SK-N-SH (cell line): ENCODE results near the gene ERCC6L. TPM values are rescaled to one million over a fixed set of nuclear protein-coding genes. Genes with fewer than 3 reads are reported as not detected.

Experiments used
- CTCF ChIA-PET: fragments of 300-600, 350-600 bp; formaldehyde crosslinking; extraction: SDS; loops from one replicate; lab custom pipeline; 2021; lab: Yijun Ruan, JAX
- POLR2A ChIA-PET: fragments of 350-600 bp; sonication (Branson Sonifier 250); formaldehyde crosslinking; extraction: SDS; loops from one replicate; lab custom pipeline; 2020; ENCODE audit warnings: antibody characterized with exemption, inconsistent platforms; lab: Yijun Ruan, JAX
- DNase-seq: peaks from one replicate; pipeline ENCODE4 v3.0.0; 2012
- H2AFZ ChIP-seq: fragments of 200-600 bp; sonication (generic); 2 replicates; pipeline ENCODE4 v1.8.1; 2016; ENCODE audit warnings: antibody characterized with exemption, mild to moderate bottlenecking, low read depth
- H3F3A ChIP-seq: fragments of 200-600 bp; sonication (generic); replicated peaks from 2 replicates; pipeline ENCODE3; 2016; ENCODE audit warnings: antibody characterized with exemption, mild to moderate bottlenecking; ENCODE audit not compliant: insufficient read depth
- H3K27ac ChIP-seq, 2 experiments: fragments of 200-500 bp in 1 of 2; fragments of 200-600 bp in 1 of 2; sonication (Bioruptor generic) in 1 of 2; sonication (generic), shearing (Covaris generic) in 1 of 2; 2 replicates each; pipeline versions ENCODE4 v1.5.1 to v1.6.1; 2014 to 2016; ENCODE audit warnings: low read depth in 2 of 2, inconsistent platforms in 1 of 2, low read length in 1 of 2, mild to moderate bottlenecking in 1 of 2, mixed read lengths in 1 of 2
- H3K27me3 ChIP-seq: fragments of 200-600 bp; sonication (generic), shearing (Covaris generic); 2 replicates; pipeline ENCODE4 v1.6.1; 2016; ENCODE audit warnings: mixed run types; ENCODE audit not compliant: insufficient read depth
- H3K36me3 ChIP-seq, 2 experiments: fragments of 200-500 bp in 1 of 2; fragments of 200-600 bp in 1 of 2; sonication (Bioruptor generic) in 1 of 2; sonication (generic) in 1 of 2; replicated peaks in 1 of 2; 2 replicates each; pipeline versions ENCODE3 to v1.5.1; 2014 to 2016; ENCODE audit warnings: low read length in 1 of 2, mild to moderate bottlenecking in 1 of 2; ENCODE audit not compliant: insufficient read depth in 2 of 2, control insufficient read depth in 1 of 2
- H3K4me1 ChIP-seq, 2 experiments: fragments of 200-500 bp in 1 of 2; fragments of 200-600 bp in 1 of 2; sonication (Bioruptor generic) in 1 of 2; sonication (generic), shearing (Covaris generic) in 1 of 2; 2 replicates each; pipeline versions ENCODE4 v1.5.1 to v1.6.1; 2014 to 2016; ENCODE audit warnings: low read depth in 1 of 2, low read length in 1 of 2, mixed run types in 1 of 2; ENCODE audit not compliant: insufficient read depth in 2 of 2, control insufficient read depth in 1 of 2
- H3K4me2 ChIP-seq: fragments of 200-600 bp; sonication (generic), shearing (Covaris generic); 2 replicates; pipeline ENCODE4 v1.6.1; 2017; ENCODE audit warnings: mixed run types
- H3K4me3 ChIP-seq, 2 experiments: fragments of 200-500 bp in 1 of 2; fragments of 200-600 bp in 1 of 2; sonication (Bioruptor generic) in 1 of 2; sonication (generic), shearing (Covaris generic) in 1 of 2; 2 replicates each; pipeline versions ENCODE4 v1.5.1 to v1.8.1; 2014 to 2016; ENCODE audit warnings: low read depth in 2 of 2, inconsistent platforms in 1 of 2, low read length in 1 of 2, mild to moderate bottlenecking in 1 of 2, mixed read lengths in 1 of 2, moderate library complexity in 1 of 2
- H3K79me2 ChIP-seq: fragments of 200-600 bp; sonication (generic); 2 replicates; pipeline ENCODE4 v1.8.1; 2017; ENCODE audit warnings: mild to moderate bottlenecking; ENCODE audit not compliant: insufficient read depth
- H3K9ac ChIP-seq: fragments of 200-600 bp; sonication (generic); 2 replicates; pipeline ENCODE4 v1.6.1; 2017; ENCODE audit warnings: mixed run types
- H3K9me2 ChIP-seq: fragments of 200-600 bp; sonication (generic); 2 replicates; pipeline ENCODE4 v1.6.1; 2017; ENCODE audit warnings: mixed run types
- H3K9me3 ChIP-seq: fragments of 200-600 bp; sonication (generic); 2 replicates; pipeline ENCODE4 v1.6.1; 2017; ENCODE audit warnings: mixed run types, mild to moderate bottlenecking, moderate library complexity
- H4K20me1 ChIP-seq: fragments of 200-600 bp; sonication (generic); 2 replicates; pipeline ENCODE4 v1.6.1; 2017; ENCODE audit warnings: mild to moderate bottlenecking, mixed run types; ENCODE audit not compliant: insufficient read depth
- EP300 ChIP-seq, 2 experiments: IDR thresholded peaks; 2 replicates each; pipeline versions ENCODE4 v1.4.0 to v1.6.1; 2012; ENCODE audit warnings: borderline replicate concordance in 1 of 2, low read depth in 1 of 2, low read length in 1 of 2
- EZH2phosphoT487 ChIP-seq: fragments of 200-600 bp; sonication (generic); IDR thresholded peaks from 2 replicates; pipeline ENCODE4 v1.6.1; 2017; ENCODE audit warnings: low read depth, mixed run types, mild to moderate bottlenecking, antibody characterized with exemption, moderate library complexity, borderline replicate concordance
- FOXM1 ChIP-seq: IDR thresholded peaks from 2 replicates; pipeline ENCODE4 v1.4.0; 2012; ENCODE audit warnings: low read depth, mild to moderate bottlenecking
- GATA2 ChIP-seq: sonication (generic); formaldehyde crosslinking; IDR thresholded peaks from 2 replicates; pipeline ENCODE4 v1.5.0; 2020; ENCODE audit warnings: mild to moderate bottlenecking, missing genetic modification reagents
- JUND ChIP-seq: IDR thresholded peaks from 2 replicates; pipeline ENCODE4 v1.4.0; 2012
- NFIC ChIP-seq: IDR thresholded peaks from 2 replicates; pipeline ENCODE4 v1.4.0; 2012; ENCODE audit warnings: borderline replicate concordance
- TEAD4 ChIP-seq: IDR thresholded peaks from 2 replicates; pipeline ENCODE4 v1.4.0; 2012; ENCODE audit warnings: mild to moderate bottlenecking, borderline replicate concordance; ENCODE audit not compliant: insufficient read depth
- YY1 ChIP-seq: IDR thresholded peaks from 2 replicates; pipeline ENCODE4 v1.4.0; 2012; ENCODE audit warnings: low read depth, mild to moderate bottlenecking
- WGBS: methylation state at CpG from one replicate; pipeline ENCODE4 v1.1.6; 2017; ENCODE audit warnings: low lambda C conversion rate; 5-methylcytosine and 5-hydroxymethylcytosine counted together
- polyA plus RNA-seq, 3 experiments: library from polyadenylated mRNA; depleted of rRNA; stranded (reverse); fragments of >200 nt; gene quantifications; 2 replicates each; pipeline ENCODE4 v1.2.3, GENCODE V29; 2012
- TF ChIP-seq, protein P1 (sequence below): IDR thresholded peaks from 2 replicates; pipeline ENCODE4 v1.6.1; 2012; ENCODE audit warnings: mild to moderate bottlenecking, low read depth, low read length, moderate library complexity
- TF ChIP-seq, protein P2 (sequence below): IDR thresholded peaks from 2 replicates; pipeline ENCODE4 v1.4.0; 2012; ENCODE audit warnings: low read depth
- TF ChIP-seq, protein P3 (sequence below): IDR thresholded peaks from 2 replicates; pipeline ENCODE4 v1.4.0; 2012; ENCODE audit warnings: low read depth, borderline replicate concordance

ERCC6L gene
- polyA plus RNA-seq, 1 of the 3 experiments (the other 2 are of a cell fraction): 1.5 TPM

DNA sequence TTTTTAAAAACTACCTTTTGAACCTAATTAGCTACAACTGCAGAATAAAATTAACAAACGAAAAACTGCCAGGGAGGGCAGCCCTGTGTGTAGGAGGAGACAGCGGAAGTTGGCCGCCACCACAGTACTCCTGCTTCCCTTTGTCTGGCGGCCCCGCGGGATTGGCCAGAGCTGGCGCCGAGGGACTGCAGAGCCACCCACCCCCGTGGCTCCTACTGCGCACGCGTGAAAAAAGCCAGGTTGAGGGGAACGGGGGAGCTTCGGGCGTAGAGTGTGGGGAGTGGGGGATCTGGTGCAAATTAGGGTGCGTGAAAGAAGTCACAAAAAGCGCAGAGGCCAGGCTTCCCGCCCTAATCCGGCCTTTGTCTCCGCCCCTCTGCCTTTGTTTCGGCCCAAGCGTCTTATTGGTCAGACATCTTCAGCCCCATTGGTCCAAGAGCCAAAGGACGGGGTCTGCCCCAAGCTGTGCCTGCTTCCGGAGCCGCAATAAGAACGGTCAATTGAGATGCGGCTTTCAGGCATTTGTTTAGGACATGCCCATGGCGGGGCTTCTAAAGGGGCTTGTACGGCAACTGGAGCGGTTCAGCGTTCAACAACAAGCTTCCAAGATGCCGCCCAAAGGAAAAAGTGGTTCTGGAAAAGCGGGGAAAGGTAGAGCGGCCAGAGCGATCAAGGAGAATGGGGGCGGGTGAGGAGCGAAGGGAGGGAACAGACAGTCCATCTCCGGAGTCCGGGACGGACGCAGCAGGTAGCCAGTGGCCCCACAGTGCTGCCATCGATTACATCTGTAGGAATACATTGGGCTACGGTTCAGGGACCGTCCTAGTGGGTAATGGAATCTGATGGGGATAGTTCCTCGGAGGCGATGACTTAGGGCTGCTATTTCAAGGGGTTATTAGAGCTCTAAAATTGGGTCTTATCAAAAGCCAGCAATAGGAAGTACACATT, 57.4 kb downstream of the ERCC6L start, which contains the start of gene PIN4 (continued):
- TF ChIP-seq, protein P1, sequence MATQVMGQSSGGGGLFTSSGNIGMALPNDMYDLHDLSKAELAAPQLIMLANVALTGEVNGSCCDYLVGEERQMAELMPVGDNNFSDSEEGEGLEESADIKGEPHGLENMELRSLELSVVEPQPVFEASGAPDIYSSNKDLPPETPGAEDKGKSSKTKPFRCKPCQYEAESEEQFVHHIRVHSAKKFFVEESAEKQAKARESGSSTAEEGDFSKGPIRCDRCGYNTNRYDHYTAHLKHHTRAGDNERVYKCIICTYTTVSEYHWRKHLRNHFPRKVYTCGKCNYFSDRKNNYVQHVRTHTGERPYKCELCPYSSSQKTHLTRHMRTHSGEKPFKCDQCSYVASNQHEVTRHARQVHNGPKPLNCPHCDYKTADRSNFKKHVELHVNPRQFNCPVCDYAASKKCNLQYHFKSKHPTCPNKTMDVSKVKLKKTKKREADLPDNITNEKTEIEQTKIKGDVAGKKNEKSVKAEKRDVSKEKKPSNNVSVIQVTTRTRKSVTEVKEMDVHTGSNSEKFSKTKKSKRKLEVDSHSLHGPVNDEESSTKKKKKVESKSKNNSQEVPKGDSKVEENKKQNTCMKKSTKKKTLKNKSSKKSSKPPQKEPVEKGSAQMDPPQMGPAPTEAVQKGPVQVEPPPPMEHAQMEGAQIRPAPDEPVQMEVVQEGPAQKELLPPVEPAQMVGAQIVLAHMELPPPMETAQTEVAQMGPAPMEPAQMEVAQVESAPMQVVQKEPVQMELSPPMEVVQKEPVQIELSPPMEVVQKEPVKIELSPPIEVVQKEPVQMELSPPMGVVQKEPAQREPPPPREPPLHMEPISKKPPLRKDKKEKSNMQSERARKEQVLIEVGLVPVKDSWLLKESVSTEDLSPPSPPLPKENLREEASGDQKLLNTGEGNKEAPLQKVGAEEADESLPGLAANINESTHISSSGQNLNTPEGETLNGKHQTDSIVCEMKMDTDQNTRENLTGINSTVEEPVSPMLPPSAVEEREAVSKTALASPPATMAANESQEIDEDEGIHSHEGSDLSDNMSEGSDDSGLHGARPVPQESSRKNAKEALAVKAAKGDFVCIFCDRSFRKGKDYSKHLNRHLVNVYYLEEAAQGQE: no peak
- TF ChIP-seq NFIC (no peak), JUND (no peak), EP300 (IDR thresholded peaks at IDR 0.05; ENCODE audit: borderline replicate concordance in 1 of 2, low read depth in 1 of 2, low read length in 1 of 2) (no peak; a peak in 1 of 4 replicates), GATA2 (no peak), TEAD4 (no peak)
- TF ChIP-seq, protein P2, sequence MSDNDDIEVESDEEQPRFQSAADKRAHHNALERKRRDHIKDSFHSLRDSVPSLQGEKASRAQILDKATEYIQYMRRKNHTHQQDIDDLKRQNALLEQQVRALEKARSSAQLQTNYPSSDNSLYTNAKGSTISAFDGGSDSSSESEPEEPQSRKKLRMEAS: peak; percentile 44; the same call in 1 of the 2 replicates
- TF ChIP-seq, protein P3, sequence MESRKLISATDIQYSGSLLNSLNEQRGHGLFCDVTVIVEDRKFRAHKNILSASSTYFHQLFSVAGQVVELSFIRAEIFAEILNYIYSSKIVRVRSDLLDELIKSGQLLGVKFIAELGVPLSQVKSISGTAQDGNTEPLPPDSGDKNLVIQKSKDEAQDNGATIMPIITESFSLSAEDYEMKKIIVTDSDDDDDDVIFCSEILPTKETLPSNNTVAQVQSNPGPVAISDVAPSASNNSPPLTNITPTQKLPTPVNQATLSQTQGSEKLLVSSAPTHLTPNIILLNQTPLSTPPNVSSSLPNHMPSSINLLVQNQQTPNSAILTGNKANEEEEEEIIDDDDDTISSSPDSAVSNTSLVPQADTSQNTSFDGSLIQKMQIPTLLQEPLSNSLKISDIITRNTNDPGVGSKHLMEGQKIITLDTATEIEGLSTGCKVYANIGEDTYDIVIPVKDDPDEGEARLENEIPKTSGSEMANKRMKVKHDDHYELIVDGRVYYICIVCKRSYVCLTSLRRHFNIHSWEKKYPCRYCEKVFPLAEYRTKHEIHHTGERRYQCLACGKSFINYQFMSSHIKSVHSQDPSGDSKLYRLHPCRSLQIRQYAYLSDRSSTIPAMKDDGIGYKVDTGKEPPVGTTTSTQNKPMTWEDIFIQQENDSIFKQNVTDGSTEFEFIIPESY: no peak
- TF ChIP-seq, all 33 proteins: peak for 9

DNA sequence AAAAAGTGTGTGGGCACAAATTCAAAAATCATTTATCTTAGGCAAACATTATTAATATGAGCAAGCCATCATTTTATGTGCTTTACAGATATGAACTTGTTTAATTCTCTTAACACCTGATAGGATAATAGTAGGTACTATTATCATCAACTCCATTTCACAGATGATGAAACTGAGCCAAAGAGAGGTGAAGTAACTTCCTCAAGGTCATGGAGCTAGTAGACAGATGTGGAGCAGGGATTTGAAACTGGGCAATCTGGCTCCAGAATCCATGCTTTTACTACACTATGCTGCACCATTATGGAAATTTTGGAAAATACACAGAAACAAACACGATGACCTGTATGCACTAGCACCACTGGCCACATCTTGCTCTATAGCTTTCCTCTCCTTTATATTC, 58.3 kb downstream of the ERCC6L start:
- no peak for TF ChIP-seq YY1
- TF ChIP-seq EZH2phosphoT487: no peak
- no peak for TF ChIP-seq FOXM1

More for the DNA sequence above, 58.3 kb downstream of the ERCC6L start:
- H3K79me2 ChIP-seq: peaks cover 32% of the 10 kb centered on the region
- no peaks in the 10 kb centered on the region for H3K9me2 ChIP-seq
- peaks cover 2 to 10% of the 10 kb centered on the region in 2 experiments; a peak in 2 of 4 replicates for H3K4me1 ChIP-seq
- POLR2A ChIA-PET: interaction anchor here (0.9 to 2.3 kb wide), 7 partner anchors 8 to 107 kb away, joined by 3 to 24 read pairs (median 5); partner anchors contain the start of genes ERCC6L, RPS4X and RTL5
- no peaks in the 10 kb centered on the region for H3K27me3 ChIP-seq
- H3K36me3 ChIP-seq: no peaks in the 10 kb centered on the region
- peak overlapping the region; percentile 99 for H2AFZ ChIP-seq
- 22% methylated on average over 1 of the region's 1 CpG for WGBS
- H3K4me3 ChIP-seq: peak overlapping the region in 1 of 2 experiments; percentile 94; a peak in 3 of 4 replicates
- no peaks in the 10 kb centered on the region for H3F3A ChIP-seq
- H3K4me2 ChIP-seq: peak overlapping the region; percentile 80; the same call in 1 of the 2 replicates
- H3K27ac ChIP-seq: peak overlapping the region; percentile 76 to 99
- H3K9me3 ChIP-seq: no peaks in the 10 kb centered on the region
- peak; percentile 19 for DNase-seq
- H4K20me1 ChIP-seq: no peaks in the 10 kb centered on the region
- CTCF ChIA-PET: interaction anchor here (0.9 to 1.7 kb wide), 3 partner anchors 56 to 158 kb away, joined by 3 to 6 read pairs (median 4); partner anchors contain the start of gene RPS4X
- peak overlapping the region; percentile 97; the same call in 1 of the 2 replicates for H3K9ac ChIP-seq
